Tibial nerve (tissue), 4 donors: Measurements from ENCODE around the gene HS2ST1.

ENCODE experiments used
- CTCF ChIP-seq, 5 experiments: fragments of 200-600 bp in 3 of 5; fragments of 450-650 bp in 2 of 5; sonication (generic) in 3 of 5; IDR thresholded peaks; one replicate each; pipeline ENCODE4 v1.5.1; 2016 to 2019; ENCODE audit warnings: antibody characterized with exemption in 5 of 5, mild to moderate bottlenecking in 3 of 5, moderate library complexity in 2 of 5
- EP300 ChIP-seq, 2 donors: sonication (generic); formaldehyde crosslinking; IDR thresholded peaks; one replicate each; pipeline ENCODE4 v1.6.1; 2017; ENCODE audit warnings: antibody characterized with exemption in 2 of 2, mild to moderate bottlenecking in 1 of 2
- POLR2A ChIP-seq, 2 donors: fragments of 450-650 bp; IDR thresholded peaks; one replicate each; pipeline ENCODE4 v1.6.1; 2017; ENCODE audit warnings: antibody characterized with exemption in 2 of 2, mild to moderate bottlenecking in 2 of 2, moderate library complexity in 2 of 2

GRCh38 chr1:86942042-86942441 lies 27.6 kb downstream of the HS2ST1 start:
- TF ChIP-seq CTCF (IDR thresholded peaks at IDR 0.05) (no peak), POLR2A (IDR thresholded peaks at IDR 0.05) (no peak), EP300 (IDR thresholded peaks at IDR 0.05) (no peak)
